Bronchial epithelial cell (primary cell): ENCODE data around the gene TCERG1L. TPM values are rescaled to one million over a fixed set of nuclear protein-coding genes. Genes with fewer than 3 reads are reported as not detected.

Experiments used
- DNase-seq: peaks from one replicate; pipeline ENCODE4 v3.0.0-alpha.2; 2010; ENCODE audit warnings: low read depth
- FAIRE-seq: peaks from 2 replicates; lab custom pipeline; 2011; peaks lifted over from hg19 to GRCh38; lab: Jason Lieb, UNC
- H3K27me3 ChIP-seq: 2 replicates; pipeline ENCODE4 v1.5.1; 2011; ENCODE audit warnings: low read length; ENCODE audit not compliant: control insufficient read depth, insufficient read depth
- H3K36me3 ChIP-seq: 2 replicates; pipeline ENCODE4 v1.5.1; 2011; ENCODE audit warnings: low read length; ENCODE audit not compliant: control insufficient read depth, insufficient read depth
- H3K4me3 ChIP-seq: 2 replicates; pipeline ENCODE4 v1.5.1; 2011; ENCODE audit warnings: mild to moderate bottlenecking, low read depth, low read length, control low read depth
- total RNA-seq: library from RNA; depleted of rRNA; stranded (reverse); fragments of >200 nt; gene quantifications from 2 replicates; pipeline ENCODE4 v1.2.1, GENCODE V29; 2014
- TF ChIP-seq, protein P1 (sequence below): IDR thresholded peaks from 2 replicates; pipeline ENCODE4 v1.5.1; 2011; ENCODE audit warnings: mild to moderate bottlenecking, moderate library complexity, low read length, control low read depth, inconsistent platforms; ENCODE audit not compliant: insufficient read depth, severe bottlenecking

The TCERG1L gene
- total RNA-seq, 1 donor from 2014 or later: not detected

DNA sequence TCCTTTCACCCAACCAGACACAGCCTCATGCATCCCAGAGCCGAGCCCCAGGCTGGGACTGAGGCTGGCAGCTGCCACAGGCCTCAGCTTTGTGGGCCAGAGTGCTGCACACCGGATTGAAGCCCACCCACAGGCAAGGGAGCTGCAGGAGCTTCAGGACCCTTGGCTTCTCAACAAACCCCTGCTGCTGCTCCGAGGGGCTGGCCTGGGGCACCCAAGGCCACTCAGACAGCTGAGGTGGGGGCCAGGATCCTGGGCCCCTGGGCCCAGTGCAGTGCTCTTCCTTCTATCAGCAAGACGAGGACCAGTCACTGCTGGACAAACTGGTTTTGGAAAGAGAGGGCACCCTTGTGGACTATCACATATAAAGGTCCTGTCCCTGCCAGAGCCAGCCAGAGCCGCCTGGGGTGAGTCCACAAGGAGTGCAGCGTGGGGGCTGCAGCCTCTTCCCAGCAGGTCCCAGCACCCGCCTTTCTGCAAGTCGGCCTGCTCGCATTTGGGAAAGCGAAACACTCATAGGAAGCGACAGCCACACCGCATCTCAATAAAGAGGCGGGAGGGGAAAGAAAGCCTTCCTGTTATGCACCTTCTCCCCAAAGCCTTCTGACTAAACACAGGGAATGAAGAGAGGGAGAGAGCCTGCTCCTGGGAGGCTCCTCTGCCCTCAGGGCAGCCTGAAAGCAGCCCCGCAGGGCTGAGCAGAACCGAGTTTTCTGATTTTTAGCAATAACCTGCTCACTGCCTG is 9.5 kb upstream of the TCERG1L start:
- Histone ChIP-seq H3K36me3 (no peaks in the 10 kb centered on the region), H3K27me3 (no peaks in the 10 kb centered on the region), H3K4me3 (no peak overlapping the region)
- TF ChIP-seq, protein P1, sequence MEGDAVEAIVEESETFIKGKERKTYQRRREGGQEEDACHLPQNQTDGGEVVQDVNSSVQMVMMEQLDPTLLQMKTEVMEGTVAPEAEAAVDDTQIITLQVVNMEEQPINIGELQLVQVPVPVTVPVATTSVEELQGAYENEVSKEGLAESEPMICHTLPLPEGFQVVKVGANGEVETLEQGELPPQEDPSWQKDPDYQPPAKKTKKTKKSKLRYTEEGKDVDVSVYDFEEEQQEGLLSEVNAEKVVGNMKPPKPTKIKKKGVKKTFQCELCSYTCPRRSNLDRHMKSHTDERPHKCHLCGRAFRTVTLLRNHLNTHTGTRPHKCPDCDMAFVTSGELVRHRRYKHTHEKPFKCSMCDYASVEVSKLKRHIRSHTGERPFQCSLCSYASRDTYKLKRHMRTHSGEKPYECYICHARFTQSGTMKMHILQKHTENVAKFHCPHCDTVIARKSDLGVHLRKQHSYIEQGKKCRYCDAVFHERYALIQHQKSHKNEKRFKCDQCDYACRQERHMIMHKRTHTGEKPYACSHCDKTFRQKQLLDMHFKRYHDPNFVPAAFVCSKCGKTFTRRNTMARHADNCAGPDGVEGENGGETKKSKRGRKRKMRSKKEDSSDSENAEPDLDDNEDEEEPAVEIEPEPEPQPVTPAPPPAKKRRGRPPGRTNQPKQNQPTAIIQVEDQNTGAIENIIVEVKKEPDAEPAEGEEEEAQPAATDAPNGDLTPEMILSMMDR: no peak
- FAIRE-seq: no peak
- no peak for DNase-seq

DNA sequence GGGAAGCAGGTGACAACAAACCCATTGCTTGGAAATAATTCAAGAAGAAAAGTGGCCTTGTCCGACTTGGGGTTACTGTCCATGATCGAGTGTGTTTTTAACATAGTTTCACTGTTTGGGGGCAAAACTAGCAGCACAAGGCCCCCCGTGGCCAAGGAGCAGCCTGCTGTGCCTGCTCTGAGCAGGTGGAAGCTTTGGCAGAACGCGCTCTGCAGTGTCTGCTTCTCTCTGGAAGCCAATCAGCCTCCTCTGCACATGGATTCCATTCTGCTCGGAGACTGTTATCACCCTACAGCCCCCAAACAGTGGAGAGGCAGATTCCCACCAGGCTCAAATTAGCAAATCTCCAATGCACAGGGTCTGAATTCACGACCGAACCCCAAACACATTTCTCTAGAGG is 7.3 kb upstream of the TCERG1L start:
- DNase-seq (no peak), FAIRE-seq (no peak)
- no peaks in the 10 kb centered on the region for H3K27me3 ChIP-seq

DNA sequence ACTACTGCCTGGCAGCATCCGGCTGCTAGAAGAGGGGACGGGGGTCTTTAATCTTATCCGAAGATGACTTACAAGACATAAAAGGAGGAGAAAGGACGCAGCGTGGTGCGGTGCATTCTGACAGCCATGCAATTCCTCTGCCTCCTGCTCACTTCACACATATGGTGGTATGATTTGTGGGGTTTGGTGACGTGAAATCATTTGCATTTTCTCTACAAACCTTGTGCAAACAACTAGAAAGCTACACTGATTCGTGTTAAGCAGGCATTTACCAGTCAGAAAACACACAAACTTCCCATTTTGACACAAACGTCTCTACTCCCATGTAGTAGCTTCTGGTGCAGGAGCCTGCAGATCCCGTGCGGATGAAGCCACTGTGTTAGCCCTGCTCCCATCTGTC is 6.8 kb upstream of the TCERG1L start:
- TF ChIP-seq, protein P1: no peak
- H3K4me3 ChIP-seq: no peak overlapping the region
- H3K27me3 ChIP-seq: no peaks in the 10 kb centered on the region
- no peaks in the 10 kb centered on the region for H3K36me3 ChIP-seq
- FAIRE-seq (peak; percentile 64), DNase-seq (no peak)

More for the DNA sequence above, 7.3 kb upstream of the TCERG1L start:
- H3K4me3 ChIP-seq: no peak overlapping the region
- H3K36me3 ChIP-seq: no peaks in the 10 kb centered on the region
- TF ChIP-seq, protein P1: no peak

DNA sequence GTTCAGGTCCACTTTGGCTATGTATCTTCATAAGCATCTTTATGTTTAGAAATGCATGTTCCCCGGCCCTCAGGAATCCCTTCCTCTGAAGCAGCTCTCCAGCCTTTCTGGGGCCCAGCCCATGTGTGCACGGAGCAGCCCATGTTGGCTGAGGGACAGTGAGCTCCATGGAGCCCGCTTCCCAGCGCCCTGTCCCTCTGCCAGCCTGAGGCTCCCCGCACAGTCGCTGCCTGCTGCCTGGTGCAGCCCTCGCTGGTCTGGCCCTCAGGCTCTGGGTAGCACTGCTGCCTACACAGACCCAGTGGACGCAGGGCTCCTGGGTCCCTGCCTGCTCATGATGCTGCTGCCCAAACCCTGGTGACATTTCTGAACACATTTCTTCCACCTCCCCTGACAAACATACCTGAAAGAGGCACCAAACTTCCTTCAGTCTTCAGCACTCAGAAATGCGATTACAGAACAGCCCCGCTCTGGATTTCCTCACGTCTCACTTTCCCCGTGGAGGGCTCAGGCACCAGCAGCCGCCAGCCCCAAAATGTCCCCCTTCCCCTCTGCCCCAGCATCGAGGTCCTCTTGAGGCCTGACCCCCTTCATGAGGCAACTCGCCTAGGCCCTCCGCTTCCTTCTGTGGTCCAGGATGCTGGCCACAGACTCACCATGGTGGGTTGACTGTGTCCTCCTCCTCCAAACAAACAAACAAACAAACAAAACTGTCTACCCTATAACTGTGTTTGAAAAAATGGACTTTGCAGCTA is 5.0 kb upstream of the TCERG1L start:
- TF ChIP-seq, protein P1: no peak
- peaks cover 1% of the 10 kb centered on the region for H3K27me3 ChIP-seq
- DNase-seq (no peak), FAIRE-seq (no peak)
- no peaks in the 10 kb centered on the region for H3K36me3 ChIP-seq
- H3K4me3 ChIP-seq: no peak overlapping the region

DNA sequence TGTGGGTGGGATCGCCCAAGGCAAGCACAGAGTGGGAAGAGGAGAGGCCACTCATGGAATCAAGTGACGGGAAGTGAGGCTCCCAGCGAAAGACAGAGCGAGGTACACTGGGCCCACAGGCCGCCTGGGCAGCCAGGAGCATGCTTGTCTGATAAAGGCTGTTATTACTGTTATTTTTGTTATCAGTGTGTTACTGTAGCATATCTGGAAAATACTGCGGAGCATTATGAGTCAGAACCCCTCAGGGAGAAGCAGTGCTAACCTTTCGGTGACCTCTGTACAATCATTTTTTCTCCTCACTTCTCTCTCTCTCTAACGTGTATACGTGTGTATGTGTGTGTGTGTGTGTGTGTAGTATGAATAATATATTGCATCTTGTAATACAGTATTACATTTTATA is 3.8 kb upstream of the TCERG1L start:
- DNase-seq (peak; percentile 29), FAIRE-seq (no peak)
- Histone ChIP-seq H3K4me3 (no peak overlapping the region), H3K27me3 (peaks cover 5% of the 10 kb centered on the region), H3K36me3 (no peaks in the 10 kb centered on the region)
- TF ChIP-seq, protein P1: no peak
